ENCODE measurements around the gene SMIM32. TPM values are rescaled to one million over a fixed set of nuclear protein-coding genes. Genes with fewer than 3 reads are reported as not detected.

SMIM32 gene
- total RNA-seq, 2 experiments from 2014 or later = not detected

- H3K4me1 Mint-ChIP-seq (ENCODE audit: low read depth) = no peaks in the 10 kb centered on the region
- H3K9me3 ChIP-seq (ENCODE audit: control insufficient read depth in 1 of 2, insufficient read depth in 1 of 2, low read length in 2 of 2) = peaks cover 0 to 11% of the 10 kb centered on the region in 2 experiments
- peaks cover 16 to 35% of the 10 kb centered on the region in 2 experiments for H3K27me3 ChIP-seq (ENCODE audit: control insufficient read depth in 1 of 2, insufficient read depth in 2 of 2, low read length in 2 of 2)
- ATAC-seq (ENCODE audit: poor library complexity) (no peak), DNase-seq (no peak)
- H3K36me3 ChIP-seq (ENCODE audit: insufficient read depth, low read length) = no peaks in the 10 kb centered on the region
- H3K27me3 Mint-ChIP-seq = peaks cover 42% of the 10 kb centered on the region
- ChIA-PET POLR2A (no interaction called here), CTCF (no interaction called here)
- H3K27ac Mint-ChIP-seq = no peak overlapping the region
- H3K4me3 Mint-ChIP-seq = no peak overlapping the region
- H3K9me3 Mint-ChIP-seq = no peaks in the 10 kb centered on the region
- no peak for TF ChIP-seq CTCF (IDR thresholded peaks at IDR 0.05)
- intact Hi-C loops (cut with DNase I, micrococcal nuclease) = no loop called here
- H3K36me3 Mint-ChIP-seq (ENCODE audit: low read depth) = no peaks in the 10 kb centered on the region
- no peak overlapping the region for H3K4me3 ChIP-seq (ENCODE audit: low read length)
- no peak overlapping the region for H3K27ac ChIP-seq (ENCODE audit: low read depth in 1 of 2, low read length in 2 of 2)
- no peaks in the 10 kb centered on the region for H3K4me1 ChIP-seq (ENCODE audit: insufficient read depth, low read length)
Observed at GRCh38 chr5:136190091-136190720, 2.8 kb downstream of the SMIM32 start.

GRCh38 chr5:136188859-136189258 is 4.1 kb downstream of the SMIM32 start:
- ChIA-PET POLR2A (no interaction called here), CTCF (no interaction called here)
- Mint-ChIP-seq H3K27me3 (peaks cover 29% of the 10 kb centered on the region), H3K4me3 (no peak overlapping the region), H3K9me3 (no peaks in the 10 kb centered on the region), H3K27ac (no peak overlapping the region), H3K4me1 (ENCODE audit: low read depth) (no peaks in the 10 kb centered on the region), H3K36me3 (ENCODE audit: low read depth) (no peaks in the 10 kb centered on the region)
- intact Hi-C loops (cut with DNase I, micrococcal nuclease) = no loop called here
- Histone ChIP-seq H3K27me3 (ENCODE audit: control insufficient read depth in 1 of 2, insufficient read depth in 2 of 2, low read length in 2 of 2) (peaks cover 9 to 27% of the 10 kb centered on the region in 2 experiments), H3K27ac (ENCODE audit: low read depth in 1 of 2, low read length in 2 of 2) (no peak overlapping the region), H3K4me1 (ENCODE audit: insufficient read depth, low read length) (no peaks in the 10 kb centered on the region), H3K9me3 (ENCODE audit: control insufficient read depth in 1 of 2, insufficient read depth in 1 of 2, low read length in 2 of 2) (peaks cover 0 to 11% of the 10 kb centered on the region in 2 experiments), H3K36me3 (ENCODE audit: insufficient read depth, low read length) (no peaks in the 10 kb centered on the region), H3K4me3 (ENCODE audit: low read length) (no peak overlapping the region)
- DNase-seq (no peak), ATAC-seq (ENCODE audit: poor library complexity) (no peak)
- TF ChIP-seq CTCF (IDR thresholded peaks at IDR 0.05) = no peak

GRCh38 chr5:136186796-136187195 is 6.2 kb downstream of the SMIM32 start:
- Histone ChIP-seq H3K27me3 (ENCODE audit: control insufficient read depth in 1 of 2, insufficient read depth in 2 of 2, low read length in 2 of 2) (peaks cover 2 to 16% of the 10 kb centered on the region in 2 experiments), H3K4me1 (ENCODE audit: insufficient read depth, low read length) (no peaks in the 10 kb centered on the region), H3K27ac (ENCODE audit: low read depth in 1 of 2, low read length in 2 of 2) (no peak overlapping the region), H3K4me3 (ENCODE audit: low read length) (no peak overlapping the region), H3K9me3 (ENCODE audit: control insufficient read depth in 1 of 2, insufficient read depth in 1 of 2, low read length in 2 of 2) (peaks cover 0 to 6% of the 10 kb centered on the region in 2 experiments), H3K36me3 (ENCODE audit: insufficient read depth, low read length) (no peaks in the 10 kb centered on the region)
- no peak overlapping the region for H3K27ac Mint-ChIP-seq
- TF ChIP-seq CTCF (IDR thresholded peaks at IDR 0.05) = no peak
- H3K4me1 Mint-ChIP-seq (ENCODE audit: low read depth) = no peaks in the 10 kb centered on the region
- CTCF ChIA-PET = no interaction called here
- H3K27me3 Mint-ChIP-seq = peaks cover 21% of the 10 kb centered on the region
- POLR2A ChIA-PET = no interaction called here
- H3K4me3 Mint-ChIP-seq = no peak overlapping the region
- ATAC-seq (ENCODE audit: poor library complexity) (no peak), DNase-seq (no peak)
- no peaks in the 10 kb centered on the region for H3K9me3 Mint-ChIP-seq
- no peaks in the 10 kb centered on the region for H3K36me3 Mint-ChIP-seq (ENCODE audit: low read depth)
- intact Hi-C loops (cut with DNase I, micrococcal nuclease) = no loop called here

Measured in CD4-positive, alpha-beta T cell (primary cell).